ENCODE measurements around the gene RAB37.

The RAB37 gene

GRCh38 chr17:74737299-74738050 is 419 bp downstream of the RAB37 start:
- peak overlapping the region; percentile 87 to 88 for H3K4me3 Mint-ChIP-seq
- peak overlapping the region; percentile 57 to 74 for H3K27ac Mint-ChIP-seq
- peaks cover 15% of the 10 kb centered on the region for H3K27me3 Mint-ChIP-seq
- H3K9me3 Mint-ChIP-seq: no peaks in the 10 kb centered on the region
- ATAC-seq: peak; percentile 18
- H3K4me1 Mint-ChIP-seq: peaks cover 53% of the 10 kb centered on the region
- peak; percentile 55 to 60 for DNase-seq

GRCh38 chr17:74738051-74738996 is 1.3 kb downstream of the RAB37 start:
- Mint-ChIP-seq H3K4me3 (peak overlapping the region; percentile 87 to 88), H3K27ac (peak overlapping the region; percentile 27 to 57), H3K27me3 (peaks cover 15% of the 10 kb centered on the region), H3K9me3 (peaks cover 0 to 2% of the 10 kb centered on the region in 2 donors), H3K4me1 (peaks cover 62% of the 10 kb centered on the region)
- DNase-seq: peak; percentile 85 to 93
- peak; percentile 89 for ATAC-seq

GRCh38 chr17:74739227-74739831 is 2.3 kb downstream of the RAB37 start:
- DNase-seq (peak in 1 of 2 donors; percentile 38), ATAC-seq (no peak)
- peaks cover 72% of the 10 kb centered on the region for H3K4me1 Mint-ChIP-seq
- H3K27me3 Mint-ChIP-seq: peaks cover 15% of the 10 kb centered on the region
- peak overlapping the region; percentile 87 to 88 for H3K4me3 Mint-ChIP-seq
- H3K27ac Mint-ChIP-seq: peak overlapping the region in 1 of 2 donors; percentile 72
- H3K9me3 Mint-ChIP-seq: peaks cover 5 to 11% of the 10 kb centered on the region in 2 donors

GRCh38 chr17:74740173-74740572 is 3.1 kb downstream of the RAB37 start:
- H3K4me3 Mint-ChIP-seq: peak overlapping the region in 1 of 2 donors; percentile 6
- DNase-seq (no peak), ATAC-seq (no peak)
- peaks cover 8% of the 10 kb centered on the region for H3K27me3 Mint-ChIP-seq
- H3K27ac Mint-ChIP-seq: no peak overlapping the region
- peaks cover 5 to 11% of the 10 kb centered on the region in 2 donors for H3K9me3 Mint-ChIP-seq
- H3K4me1 Mint-ChIP-seq: peaks cover 79% of the 10 kb centered on the region

GRCh38 chr17:74740641-74741387 is 3.8 kb downstream of the RAB37 start:
- DNase-seq (no peak), ATAC-seq (no peak)
- H3K27ac Mint-ChIP-seq: no peak overlapping the region
- H3K9me3 Mint-ChIP-seq: peaks cover 5 to 11% of the 10 kb centered on the region in 2 donors
- H3K4me3 Mint-ChIP-seq: peak overlapping the region in 1 of 2 donors; percentile 74
- peaks cover 8% of the 10 kb centered on the region for H3K27me3 Mint-ChIP-seq
- H3K4me1 Mint-ChIP-seq: peaks cover 80% of the 10 kb centered on the region

- Mint-ChIP-seq H3K27me3 (no peaks in the 10 kb centered on the region), H3K27ac (peak overlapping the region; percentile 21 to 91), H3K4me1 (peaks cover 86% of the 10 kb centered on the region), H3K4me3 (peak overlapping the region; percentile 71 to 74), H3K9me3 (peaks cover 5 to 11% of the 10 kb centered on the region in 2 donors)
- peak; percentile 37 for ATAC-seq
- peak; percentile 44 to 71 for DNase-seq
These were observed 5.1 kb downstream of the RAB37 start for GRCh38 chr17:74742153-74742515.

GRCh38 chr17:74742978-74743545 is 6.0 kb downstream of the RAB37 start:
- peak overlapping the region; percentile 71 to 74 for H3K4me3 Mint-ChIP-seq
- H3K9me3 Mint-ChIP-seq: peaks cover 5 to 11% of the 10 kb centered on the region in 2 donors
- no peak for DNase-seq
- peaks cover 93% of the 10 kb centered on the region for H3K4me1 Mint-ChIP-seq
- H3K27ac Mint-ChIP-seq: peak overlapping the region; percentile 13 to 91
- no peaks in the 10 kb centered on the region for H3K27me3 Mint-ChIP-seq
- ATAC-seq: no peak

GRCh38 chr17:74743755-74744154 is 6.7 kb downstream of the RAB37 start:
- no peaks in the 10 kb centered on the region for H3K27me3 Mint-ChIP-seq
- no peak overlapping the region for H3K4me3 Mint-ChIP-seq
- DNase-seq: no peak
- H3K27ac Mint-ChIP-seq: no peak overlapping the region
- peaks cover 5 to 11% of the 10 kb centered on the region in 2 donors for H3K9me3 Mint-ChIP-seq
- peaks cover 86% of the 10 kb centered on the region for H3K4me1 Mint-ChIP-seq
- ATAC-seq: no peak

GRCh38 chr17:74744349-74744713 is 7.3 kb downstream of the RAB37 start:
- H3K4me1 Mint-ChIP-seq: peaks cover 80% of the 10 kb centered on the region
- no peak for ATAC-seq
- H3K9me3 Mint-ChIP-seq: peaks cover 5 to 11% of the 10 kb centered on the region in 2 donors
- no peak overlapping the region for H3K27ac Mint-ChIP-seq
- no peak for DNase-seq
- no peaks in the 10 kb centered on the region for H3K27me3 Mint-ChIP-seq
- peak overlapping the region in 1 of 2 donors; percentile 49 for H3K4me3 Mint-ChIP-seq

GRCh38 chr17:74744714-74745547 is 7.9 kb downstream of the RAB37 start:
- Mint-ChIP-seq H3K9me3 (peaks cover 5 to 11% of the 10 kb centered on the region in 2 donors), H3K27ac (peak overlapping the region in 1 of 2 donors; percentile 56), H3K27me3 (no peaks in the 10 kb centered on the region), H3K4me3 (peak overlapping the region; percentile 3 to 49), H3K4me1 (peaks cover 79% of the 10 kb centered on the region)
- DNase-seq (peak; percentile 86 to 87), ATAC-seq (peak; percentile 18)

GRCh38 chr17:74745548-74746177 is 8.6 kb downstream of the RAB37 start:
- Mint-ChIP-seq H3K27ac (peak overlapping the region in 1 of 2 donors; percentile 25), H3K4me3 (no peak overlapping the region), H3K4me1 (peaks cover 78% of the 10 kb centered on the region), H3K9me3 (peaks cover 5 to 11% of the 10 kb centered on the region in 2 donors), H3K27me3 (no peaks in the 10 kb centered on the region)
- ATAC-seq (no peak), DNase-seq (no peak)

GRCh38 chr17:74746376-74746775 is 9.3 kb downstream of the RAB37 start:
- peaks cover 78% of the 10 kb centered on the region for H3K4me1 Mint-ChIP-seq
- no peak for ATAC-seq
- H3K4me3 Mint-ChIP-seq: peak overlapping the region in 1 of 2 donors; percentile 55
- no peaks in the 10 kb centered on the region for H3K27me3 Mint-ChIP-seq
- no peak overlapping the region for H3K27ac Mint-ChIP-seq
- peaks cover 5 to 11% of the 10 kb centered on the region in 2 donors for H3K9me3 Mint-ChIP-seq
- DNase-seq: no peak

- Mint-ChIP-seq H3K27me3 (no peaks in the 10 kb centered on the region), H3K27ac (peak overlapping the region in 1 of 2 donors; percentile 43), H3K9me3 (peaks cover 5 to 11% of the 10 kb centered on the region in 2 donors), H3K4me3 (peak overlapping the region; percentile 55 to 64), H3K4me1 (peaks cover 78% of the 10 kb centered on the region)
- DNase-seq (no peak), ATAC-seq (no peak)
These were observed 9.9 kb downstream of the RAB37 start for GRCh38 chr17:74746922-74747321.
